Hematopoietic multipotent progenitor cell treated with erythropoietin and hydrocortisone succinate and interleukin-3 and kit ligand, for 4 days (in vitro differentiated cells): Measurements from ENCODE around the gene TNFRSF14.
"Not testable (repeated sequence)": the region's sequence is repeated elsewhere in the genome, so short reads cannot be mapped to it uniquely, and the experiment has no call there.

Source experiments
- DNase-seq: peaks from one replicate; pipeline ENCODE4 v3.0.0-alpha.2; 2015

The TNFRSF14 gene

DNA sequence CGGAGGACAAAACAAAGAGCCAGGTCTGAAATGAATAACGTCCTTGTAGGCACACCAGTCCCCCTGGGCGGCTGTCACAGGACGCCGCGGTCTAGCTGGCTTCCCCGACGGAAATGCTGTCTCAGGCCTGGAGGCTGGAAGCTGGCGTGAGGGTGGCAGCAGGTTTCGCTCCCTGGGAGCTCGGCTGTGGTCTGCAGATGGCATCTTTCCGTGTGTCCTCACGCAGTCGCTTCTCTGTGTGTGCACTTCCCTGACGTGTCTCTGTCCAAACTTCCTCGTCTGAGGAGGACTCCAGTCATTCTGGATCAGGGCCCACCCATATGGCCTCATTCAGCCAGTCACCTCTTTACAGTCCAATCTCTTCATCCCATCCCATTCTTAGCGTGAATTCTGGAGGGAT is 14.2 kb downstream of the TNFRSF14 start:
- DNase-seq: peak; percentile 48

DNA sequence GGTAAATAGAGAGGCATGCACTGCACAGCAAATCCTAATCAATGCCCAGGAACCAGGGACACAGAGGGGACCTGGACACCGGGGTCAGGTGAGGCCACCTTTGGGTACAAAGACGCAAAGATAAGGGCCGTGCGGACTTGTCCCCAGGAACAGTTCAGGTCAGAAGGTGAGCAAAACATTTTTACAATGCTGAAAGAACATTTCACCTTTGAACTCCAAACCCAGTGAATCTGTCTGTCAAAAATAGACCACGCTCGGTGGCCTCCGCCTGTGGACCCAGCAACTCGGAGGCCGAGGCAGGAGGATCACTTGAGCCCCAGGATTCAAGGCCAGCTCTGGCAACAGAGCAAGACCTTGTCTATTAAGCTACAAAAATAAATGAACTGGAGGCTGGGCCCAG is 15.2 kb downstream of the TNFRSF14 start:
- no peak for DNase-seq

DNA sequence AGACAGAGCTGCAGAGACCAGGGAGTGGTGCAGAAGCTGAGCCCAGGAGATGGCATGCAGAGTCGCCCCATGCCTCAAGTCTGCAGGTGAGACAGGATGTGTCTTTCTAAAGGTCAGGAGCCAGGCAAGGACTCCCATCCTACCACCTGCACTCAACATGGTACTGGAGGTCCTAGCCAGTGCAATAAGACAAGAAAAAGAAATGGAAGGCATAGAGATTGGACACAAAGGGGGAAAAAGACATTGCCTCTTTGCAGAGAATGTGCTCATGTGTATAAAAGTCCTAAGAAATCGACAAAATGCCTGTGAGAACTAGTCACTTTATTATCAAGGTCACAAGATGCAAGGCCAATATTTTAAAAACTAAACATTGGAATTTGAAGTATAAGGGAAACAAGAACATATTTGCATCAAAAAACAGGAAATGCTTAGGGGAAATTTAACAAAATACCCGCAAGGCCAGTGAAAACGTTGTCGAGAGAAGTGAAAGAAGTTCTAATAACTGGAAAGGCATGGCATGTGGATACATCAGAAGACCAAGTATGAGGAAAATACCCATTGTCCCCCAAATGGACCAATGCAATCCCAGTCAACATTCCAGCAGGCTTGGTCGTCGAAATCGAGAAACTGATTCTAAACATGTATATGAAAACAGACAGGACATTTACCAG is 17.2 kb downstream of the TNFRSF14 start:
- no peak for DNase-seq

DNA sequence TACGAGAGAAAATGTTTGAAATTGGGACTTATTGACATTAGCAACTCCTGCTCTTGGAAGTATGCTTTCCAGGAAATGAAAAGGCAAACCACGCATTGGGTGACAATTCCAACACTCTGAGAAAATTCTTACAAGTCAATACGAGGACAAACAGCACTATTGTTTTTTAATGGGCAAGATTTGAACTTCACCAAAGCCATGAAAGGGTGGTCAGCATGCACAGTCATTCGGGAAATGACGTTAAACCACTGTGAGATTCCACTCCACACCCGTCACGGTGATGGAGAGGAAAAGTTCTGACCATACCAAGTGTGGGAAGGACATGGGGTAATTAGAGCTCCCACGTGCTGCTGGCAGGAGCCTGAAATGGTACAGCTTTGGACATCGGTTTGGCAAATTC is 18.2 kb downstream of the TNFRSF14 start:
- no peak for DNase-seq

DNA sequence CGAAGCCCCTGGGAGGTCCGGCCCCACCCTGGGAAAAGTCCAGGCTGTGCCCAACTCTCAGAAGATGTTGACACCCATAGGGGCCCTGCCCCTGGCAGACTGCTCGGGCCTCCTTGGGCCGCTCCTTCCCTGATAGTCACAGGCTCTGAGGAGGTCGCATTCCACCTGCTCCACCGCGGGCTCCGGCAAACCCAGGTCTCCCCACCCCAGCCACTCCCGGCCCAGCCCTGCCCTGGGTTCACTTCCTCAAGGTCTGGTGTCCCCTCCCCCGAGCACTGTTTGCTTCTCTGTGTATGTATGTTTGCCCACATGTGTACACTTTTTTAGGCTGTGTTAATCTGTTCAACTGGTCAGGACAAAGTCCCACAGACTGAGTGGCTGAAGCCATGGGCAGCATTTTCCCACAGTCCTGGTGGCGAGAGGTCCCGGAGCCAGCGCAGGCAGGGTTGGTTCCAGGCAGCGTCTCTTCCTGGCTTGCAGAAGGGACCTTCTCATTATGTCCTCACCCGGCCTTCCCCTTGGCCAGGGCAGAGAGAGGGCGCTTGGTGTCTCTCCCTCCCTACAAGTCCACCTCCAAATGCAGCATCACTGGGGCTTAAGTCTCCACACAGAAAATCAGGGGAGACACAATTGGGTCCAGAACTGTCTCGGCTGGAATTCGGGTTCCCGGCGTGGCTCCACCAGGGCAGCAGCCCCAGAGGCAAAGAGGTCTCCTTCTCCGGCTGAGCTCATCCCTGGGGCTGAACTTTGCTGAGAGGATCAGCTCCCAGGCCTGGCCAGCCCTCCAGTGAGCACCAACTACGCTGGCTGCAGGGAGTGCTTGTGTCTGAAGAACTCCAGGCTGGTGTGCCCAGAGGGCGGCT is 19.9 kb downstream of the TNFRSF14 start:
- DNase-seq: peak; percentile 46

DNA sequence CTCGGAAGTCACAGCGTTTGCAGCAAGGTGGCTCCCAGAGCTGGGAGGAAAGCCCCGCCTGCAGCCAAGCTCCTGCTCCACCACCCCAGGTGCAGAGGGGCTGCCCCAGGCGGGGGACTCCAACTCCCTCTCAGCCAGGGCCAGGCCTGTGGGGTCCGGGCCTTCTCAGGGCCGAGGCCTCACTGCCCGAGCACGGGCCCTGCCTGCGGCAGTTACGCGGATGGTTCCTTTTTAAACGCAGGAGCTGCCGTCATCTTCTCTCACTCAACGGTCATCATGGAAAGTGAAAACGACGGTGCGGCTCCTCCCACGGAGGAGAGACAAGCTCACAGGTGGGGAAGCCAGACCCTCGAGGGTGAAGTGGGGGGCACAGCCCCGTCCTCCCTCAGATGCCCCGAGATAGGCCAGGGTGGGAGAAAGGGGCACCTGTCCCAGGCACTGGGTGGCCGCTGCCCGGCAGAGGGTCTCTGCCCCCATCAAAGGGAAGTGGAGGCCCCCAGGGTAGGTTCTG is 21.4 kb downstream of the TNFRSF14 start:
- DNase-seq: not testable (repeated sequence)

DNA sequence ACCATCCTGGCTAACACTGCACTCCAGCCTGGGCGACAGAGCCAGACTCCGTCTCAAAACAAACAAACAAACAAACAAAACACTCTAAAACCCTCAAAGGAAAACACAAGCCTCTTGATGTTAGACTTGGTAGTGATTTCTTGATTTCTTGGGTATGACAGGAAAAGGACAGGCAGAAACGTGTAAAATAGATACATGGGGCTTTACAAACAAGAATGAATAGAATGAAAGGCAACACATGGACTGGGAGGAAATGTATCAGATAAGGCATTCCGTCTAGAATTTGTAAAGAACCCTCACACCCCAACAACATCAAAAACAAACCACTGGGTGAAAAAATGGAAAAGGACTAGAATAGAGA is 22.6 kb downstream of the TNFRSF14 start:
- DNase-seq: no peak

DNA sequence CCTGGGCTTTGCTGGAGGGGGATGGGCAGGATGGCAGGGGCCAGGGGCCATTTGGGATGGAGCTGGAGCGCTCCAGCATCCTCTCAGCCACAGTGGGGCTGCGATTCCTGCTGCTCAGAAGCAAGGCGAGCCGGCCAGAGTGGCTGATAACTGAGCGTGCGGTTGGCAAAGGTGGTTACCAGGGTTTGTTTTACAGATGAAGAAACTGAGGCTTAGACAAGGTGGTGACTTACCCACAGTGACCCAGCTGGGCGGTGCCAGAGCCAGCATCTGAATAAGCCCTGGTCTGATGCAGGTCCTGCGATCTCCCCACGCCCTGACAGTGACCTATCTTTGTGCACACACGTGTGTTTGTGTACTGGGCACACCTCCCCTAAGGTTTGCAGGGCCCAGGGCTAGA is 24.5 kb downstream of the TNFRSF14 start:
- DNase-seq: no peak

DNA sequence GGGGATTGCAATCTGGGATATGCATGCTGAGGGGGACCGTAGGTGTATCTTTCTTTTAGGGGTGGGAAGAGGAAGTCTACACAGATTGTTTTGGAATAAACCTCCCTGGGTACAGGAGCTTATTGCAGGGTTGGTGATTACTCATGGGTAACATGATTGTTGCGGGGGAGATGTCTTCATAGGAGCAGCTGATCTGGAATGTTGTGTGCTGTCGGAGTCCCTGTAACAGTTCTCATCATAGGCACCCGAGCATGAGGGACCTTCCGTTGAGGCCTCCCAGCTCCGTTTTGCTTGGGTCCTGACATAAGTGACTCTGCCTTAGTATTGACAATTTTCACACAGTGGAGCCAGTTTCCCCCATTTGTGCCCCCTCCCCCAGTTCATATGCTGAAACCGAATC is 26.2 kb downstream of the TNFRSF14 start:
- no peak for DNase-seq

DNA sequence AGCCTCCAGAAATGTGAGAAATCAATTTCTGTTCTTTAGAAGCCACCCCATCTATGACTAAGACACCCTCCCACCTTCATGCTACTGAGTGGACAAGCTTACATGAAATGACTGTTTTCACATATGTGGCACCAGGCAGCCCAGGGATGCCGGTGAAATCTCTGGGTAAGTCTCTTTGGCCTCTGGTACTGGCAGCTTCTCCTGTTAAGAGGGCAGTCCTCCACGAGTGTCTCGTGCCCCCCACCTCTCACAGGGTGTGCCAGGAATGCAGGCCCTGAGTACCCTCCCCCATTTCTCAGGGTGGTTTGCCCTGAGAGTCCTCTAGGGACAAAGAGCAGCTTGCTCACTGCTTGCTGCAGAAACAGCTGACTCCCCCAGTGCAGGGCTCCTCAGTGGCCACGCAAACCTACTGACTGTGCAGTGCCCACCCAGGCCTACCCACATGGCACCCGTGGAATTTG is 27.2 kb downstream of the TNFRSF14 start:
- no peak for DNase-seq

DNA sequence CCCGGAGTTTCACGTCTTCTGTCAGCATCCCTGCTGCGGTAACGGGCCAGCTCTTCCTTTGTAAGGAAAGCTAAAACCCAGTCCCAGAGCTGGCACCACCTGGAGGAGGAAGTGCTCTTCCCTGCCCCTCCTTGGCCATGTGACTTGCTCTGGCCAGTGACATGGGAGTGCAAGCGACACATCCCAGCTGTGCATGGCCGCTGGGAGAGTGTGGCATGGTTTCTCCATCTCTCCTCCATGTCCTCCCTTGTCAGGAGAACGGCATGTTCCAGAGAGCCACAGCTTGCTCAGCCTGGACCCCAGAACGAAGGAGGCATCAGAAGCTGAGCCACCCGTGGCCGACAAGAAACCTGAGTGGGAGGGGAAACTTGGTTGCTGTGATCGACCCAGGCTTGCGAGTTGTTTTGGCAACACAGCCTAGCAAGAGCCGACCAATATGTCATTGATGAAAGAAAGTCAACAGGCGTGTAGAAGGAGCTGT is 27.7 kb downstream of the TNFRSF14 start:
- no peak for DNase-seq

DNA sequence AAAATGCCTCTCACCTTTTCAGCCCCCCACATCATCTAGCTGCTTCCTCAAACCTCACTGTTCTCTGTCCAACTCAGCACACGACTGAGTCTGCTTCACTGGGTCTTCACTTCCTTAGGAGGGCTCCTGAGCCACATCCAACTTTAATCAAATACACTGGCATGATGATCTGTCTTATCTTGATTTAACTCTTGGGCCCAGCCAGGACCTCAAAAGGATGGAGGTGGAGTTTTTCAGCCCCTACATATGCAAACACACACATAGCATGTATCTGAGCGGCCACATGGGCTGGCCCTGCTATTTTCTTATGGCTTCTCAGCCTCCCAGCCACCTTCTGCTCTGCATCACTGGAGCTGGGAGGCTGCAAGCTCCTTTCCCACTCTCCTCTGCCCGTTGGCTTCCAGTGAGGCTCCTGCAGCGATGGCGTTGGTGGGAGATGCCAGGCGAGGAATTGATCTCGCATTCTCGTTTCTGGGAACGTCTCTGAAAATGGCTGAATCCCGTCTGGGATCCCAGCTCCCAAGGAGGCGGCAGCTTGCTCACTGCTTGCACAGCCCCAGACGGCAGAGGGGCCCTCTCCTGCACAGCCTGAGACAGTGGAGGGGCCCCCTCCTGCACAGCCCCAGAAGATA is 28.6 kb downstream of the TNFRSF14 start:
- peak; percentile 38 for DNase-seq

DNA sequence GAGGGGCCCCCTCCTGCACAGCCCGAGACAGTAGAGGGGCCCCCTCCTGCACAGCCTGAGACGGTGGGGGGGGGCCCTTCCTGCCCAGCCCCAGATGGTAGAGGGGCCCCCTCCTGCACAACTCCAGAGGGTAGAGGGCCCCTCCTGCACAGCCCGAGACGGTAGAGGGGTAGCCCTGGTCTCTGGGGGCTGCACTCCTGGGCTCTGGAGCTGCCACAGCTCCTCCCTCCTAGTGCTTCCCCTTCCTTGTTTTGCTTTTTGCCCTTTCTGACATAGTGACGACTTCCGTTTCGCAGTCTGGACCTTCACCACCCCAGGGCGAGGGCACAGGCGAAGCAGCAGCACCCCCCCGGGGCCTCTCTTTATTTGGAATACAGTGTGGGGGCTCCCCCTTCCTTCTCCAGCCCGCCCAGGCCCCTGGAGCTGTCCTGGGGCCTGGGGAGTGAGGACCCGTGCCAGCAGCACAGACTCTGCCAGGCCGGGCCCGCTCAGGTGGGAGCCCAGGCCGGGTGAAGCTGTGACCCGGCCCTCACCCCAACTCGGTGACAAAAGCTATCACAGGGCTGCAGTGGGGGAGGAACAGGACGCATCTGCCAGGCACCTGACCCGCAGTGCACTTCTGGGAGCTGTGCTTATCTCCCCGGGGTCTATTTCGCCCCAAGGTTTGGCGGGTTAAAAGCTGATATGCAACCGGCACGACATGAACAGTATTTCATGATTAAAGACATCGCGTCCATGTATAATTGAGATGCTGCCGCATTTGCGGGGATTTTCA is 29.3 kb downstream of the TNFRSF14 start:
- peak; percentile 95 for DNase-seq

DNA sequence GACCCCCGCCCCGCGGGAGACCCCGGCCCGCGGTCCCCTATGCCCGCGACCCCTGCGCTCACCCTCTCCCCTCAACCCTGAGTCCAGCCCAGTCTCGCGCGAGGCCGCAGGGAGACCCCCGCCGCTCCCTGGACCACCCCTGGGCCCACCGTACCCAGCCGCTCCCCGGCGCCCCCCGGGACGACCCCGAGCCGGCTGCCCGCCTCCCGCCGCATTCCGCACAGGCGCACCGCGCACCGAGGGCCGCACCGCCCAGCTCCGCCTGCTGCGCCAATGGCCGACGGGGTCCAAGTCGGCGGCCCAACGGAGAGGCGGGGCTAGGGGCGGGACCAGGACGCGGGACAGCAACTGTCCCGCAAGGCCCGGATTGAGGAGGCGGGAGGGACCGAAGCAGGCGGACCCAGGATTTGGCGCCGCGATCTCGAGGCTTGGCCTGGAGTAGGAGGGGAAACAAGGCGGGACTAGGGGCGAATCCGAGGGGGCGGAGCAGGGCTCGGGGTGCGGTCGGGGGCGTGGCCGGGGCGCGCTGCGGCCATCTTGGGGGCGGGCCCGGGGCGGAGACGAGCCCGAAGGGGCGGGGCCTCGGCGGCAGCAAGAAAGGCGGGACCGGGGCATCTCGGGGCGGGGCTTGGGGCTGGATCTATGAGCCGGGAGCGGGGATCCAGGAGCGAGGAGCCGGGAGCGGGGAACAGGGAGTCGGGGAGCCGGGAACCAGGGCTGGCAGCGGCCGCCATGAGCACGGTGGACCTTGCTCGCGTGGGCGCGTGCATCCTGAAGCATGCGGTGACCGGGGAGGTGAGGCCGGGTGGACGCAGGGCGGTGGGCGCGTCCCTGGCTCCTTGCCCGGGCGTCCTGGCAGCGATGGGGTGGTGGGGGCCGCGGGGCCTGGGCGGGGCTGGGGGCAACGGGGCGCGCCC is 30.2 kb downstream of the TNFRSF14 start, which contains the start of gene PRXL2B:
Gene PRXL2B (plus strand): TSS at position 624 of the 917 bp plus-strand sequence. CDS start 109 bp downstream, at position 733.
- DNase-seq: peak; percentile 100

DNA sequence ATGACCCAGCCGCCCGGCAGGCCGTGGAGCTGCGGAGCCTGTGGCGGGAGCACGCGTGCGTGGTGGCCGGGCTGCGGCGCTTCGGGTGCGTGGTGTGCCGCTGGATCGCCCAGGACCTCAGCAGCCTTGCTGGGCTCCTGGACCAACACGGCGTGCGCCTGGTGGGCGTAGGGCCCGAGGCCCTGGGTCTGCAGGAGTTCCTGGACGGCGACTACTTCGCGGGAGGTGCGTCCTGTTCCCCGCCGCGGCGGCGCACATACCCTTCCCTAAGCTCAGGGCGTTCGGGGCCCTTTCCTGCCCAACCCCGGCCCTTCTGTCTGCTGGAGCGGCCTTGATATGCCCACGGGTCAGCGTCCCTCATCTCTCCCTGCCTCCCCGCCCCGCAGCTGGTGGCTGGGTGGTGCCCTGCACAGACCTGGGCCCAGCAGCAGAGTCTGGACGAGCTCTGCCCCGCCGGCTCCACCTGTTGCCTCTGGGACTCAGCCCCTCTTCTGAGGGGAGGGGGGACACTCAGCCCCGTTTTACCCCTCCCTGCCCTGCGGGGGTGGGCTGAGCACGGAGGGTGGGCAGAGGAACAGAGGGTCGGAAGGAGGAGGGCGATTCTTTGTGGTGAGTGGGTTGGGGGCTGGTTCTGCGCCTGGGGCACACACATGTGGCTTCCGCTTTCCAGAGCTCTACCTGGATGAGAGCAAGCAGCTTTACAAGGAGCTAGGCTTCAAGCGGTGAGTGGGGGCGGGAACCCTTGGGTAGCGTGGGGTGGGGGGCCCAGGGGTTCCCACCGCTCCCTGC is 31.1 kb downstream of the TNFRSF14 start:
- peak; percentile 61 for DNase-seq

DNA sequence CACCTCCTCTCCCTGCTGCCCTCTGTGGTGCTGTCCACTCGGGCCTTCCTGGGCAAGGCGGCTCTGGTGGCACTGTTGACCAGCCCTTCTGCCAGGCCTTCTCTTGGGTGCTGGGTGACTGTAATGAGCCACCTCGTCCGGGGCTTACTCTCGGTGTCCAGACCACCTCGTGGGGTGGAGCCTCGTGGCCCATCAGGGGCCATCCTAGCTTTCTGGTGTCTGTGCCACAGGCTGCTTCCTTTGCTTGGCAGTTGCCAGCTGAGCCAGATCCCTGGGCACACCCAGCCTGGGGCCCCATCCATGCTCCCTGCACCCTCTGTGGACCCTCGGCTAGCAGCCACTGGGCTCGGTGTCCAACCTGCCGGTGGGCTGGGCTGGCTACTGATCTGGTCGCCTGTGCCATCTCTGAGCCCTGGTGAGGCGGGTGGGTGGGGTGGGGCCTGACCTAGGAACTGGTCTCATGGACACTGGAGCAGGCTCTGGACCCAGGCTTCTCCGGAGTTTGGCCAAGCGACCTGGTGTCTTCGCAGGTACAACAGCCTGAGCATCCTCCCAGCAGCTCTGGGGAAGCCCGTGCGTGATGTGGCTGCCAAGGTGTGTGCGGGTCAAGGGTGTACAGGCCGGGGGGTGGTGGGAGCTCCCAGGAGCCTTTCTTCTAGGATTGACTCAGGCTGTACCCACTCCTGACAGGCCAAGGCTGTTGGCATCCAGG is 31.8 kb downstream of the TNFRSF14 start:
- no peak for DNase-seq

DNA sequence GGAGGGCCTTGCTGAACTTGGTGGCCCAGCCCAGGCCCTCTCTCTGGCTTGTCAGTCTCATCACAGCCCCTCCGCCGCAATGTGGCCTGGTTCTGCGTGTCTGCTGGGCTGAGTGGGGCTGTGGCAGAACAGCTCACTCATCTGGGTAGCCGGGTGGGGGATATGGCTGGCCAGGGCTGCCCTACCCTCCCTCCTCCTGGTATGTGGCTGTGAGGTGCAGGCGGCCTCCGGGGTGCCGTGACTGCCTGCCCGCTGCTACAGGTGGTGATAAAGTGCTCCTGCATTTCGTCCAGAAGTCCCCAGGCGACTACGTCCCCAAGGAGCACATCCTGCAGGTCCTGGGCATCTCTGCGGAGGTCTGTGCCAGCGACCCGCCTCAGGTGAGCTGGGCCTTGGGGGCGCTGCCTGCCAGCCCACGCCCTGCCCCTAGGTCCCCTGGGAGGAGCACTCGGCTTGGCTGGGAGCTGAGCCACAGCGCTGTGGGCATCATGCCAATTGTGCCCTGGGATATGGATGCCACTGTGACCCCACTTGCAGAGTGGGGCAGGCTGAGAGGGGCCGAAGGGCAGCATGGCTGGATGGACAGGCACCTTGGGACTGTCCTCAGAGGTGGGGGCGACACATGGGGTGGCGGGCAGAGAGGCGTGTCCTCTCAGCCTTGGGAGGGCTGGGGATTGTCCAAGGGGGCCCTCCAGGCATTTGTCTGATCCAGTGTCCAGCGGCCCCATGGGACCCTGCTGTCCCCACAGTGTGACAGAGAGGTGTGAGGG is 32.7 kb downstream of the TNFRSF14 start:
- DNase-seq: no peak

DNA sequence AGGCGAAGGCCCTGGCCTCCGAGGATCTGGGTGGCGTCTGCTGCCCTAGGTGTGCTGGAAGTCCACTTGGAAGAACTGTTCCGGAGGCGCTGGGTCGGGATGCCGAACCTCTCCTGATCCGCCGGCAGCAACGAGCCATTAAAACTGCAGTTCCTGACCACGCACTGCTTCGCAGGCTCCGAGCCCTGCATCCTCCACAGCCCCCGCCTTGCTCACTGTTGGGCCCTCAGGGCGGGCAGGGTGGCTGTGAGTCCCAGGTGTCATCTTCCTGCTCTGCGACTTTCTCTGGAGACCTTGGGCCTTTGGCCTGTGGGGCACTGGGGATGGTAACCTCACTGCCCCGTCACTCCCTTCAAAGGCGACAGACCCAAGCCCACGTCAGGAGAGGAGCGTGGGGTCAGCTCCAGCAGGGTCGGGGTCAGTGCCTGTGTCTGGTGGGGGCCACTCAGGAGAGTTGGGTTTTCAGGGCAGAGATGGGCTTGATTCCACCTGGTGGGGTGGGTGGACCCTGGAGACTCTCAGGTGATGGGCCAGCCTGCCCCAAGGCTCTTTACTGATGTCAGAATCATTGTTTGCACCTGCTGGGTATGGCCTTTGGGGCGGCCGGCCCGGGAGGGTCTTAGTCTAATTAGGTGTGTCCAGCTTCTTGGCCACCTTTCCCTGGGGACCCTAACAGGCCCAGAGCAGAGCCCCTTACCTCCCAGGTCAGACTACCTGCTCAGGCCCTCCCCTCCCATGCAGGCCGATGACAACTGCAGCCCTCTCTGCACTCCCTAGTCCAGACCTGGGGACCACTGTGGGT is 33.5 kb downstream of the TNFRSF14 start:
- DNase-seq: no peak
